NCI-H2107 (cell line): ENCODE results near the gene RBM39.
"Not testable (repeated sequence)": the region's sequence is repeated elsewhere in the genome, so short reads cannot be mapped to it uniquely, and the experiment has no call there.

Source experiments
- DNase-seq: peaks from one replicate; lab custom pipeline; 2025; lab: John Stamatoyannopoulos, UW

The RBM39 gene

GRCh38 chr20:35706591-35707529, 35.2 kb downstream of the RBM39 start:
- DNase-seq = not testable (repeated sequence)

- DNase-seq = not testable (repeated sequence)
These were observed 36.2 kb downstream of the RBM39 start for GRCh38 chr20:35705894-35706293.

- no peak for DNase-seq
These were observed 37.4 kb downstream of the RBM39 start for GRCh38 chr20:35704514-35705261.

GRCh38 chr20:35702824-35703695, 39.0 kb downstream of the RBM39 start:
- no peak for DNase-seq

- no peak for DNase-seq
These were observed 39.8 kb downstream of the RBM39 start for GRCh38 chr20:35702051-35702823.

GRCh38 chr20:35700625-35701148, 41.4 kb downstream of the RBM39 start:
- DNase-seq = no peak

- no peak for DNase-seq
These were observed 42.0 kb downstream of the RBM39 start for GRCh38 chr20:35699957-35700624.

GRCh38 chr20:35699127-35699956, 42.7 kb downstream of the RBM39 start, which contains the start of the genes NFS1 and ROMO1:
Gene NFS1, minus strand, starts transcription at chr20:35699352. Its CDS starts 64 bp downstream, at chr20:35699288.
Gene ROMO1, plus strand, starts transcription at chr20:35699405. Its CDS starts 228 bp downstream, at chr20:35699633.
- peak; percentile 27 for DNase-seq

GRCh38 chr20:35698298-35699126, 43.5 kb downstream of the RBM39 start:
- DNase-seq = no peak

- DNase-seq = no peak
These were observed 44.3 kb downstream of the RBM39 start for GRCh38 chr20:35697696-35698297.

GRCh38 chr20:35695978-35696377, 46.1 kb downstream of the RBM39 start:
- no peak for DNase-seq

GRCh38 chr20:35695245-35695749, 46.8 kb downstream of the RBM39 start:
- no peak for DNase-seq

GRCh38 chr20:35690265-35690664, 51.8 kb downstream of the RBM39 start:
- DNase-seq = no peak

- DNase-seq = not testable (repeated sequence)
These were observed 55.2 kb downstream of the RBM39 start for GRCh38 chr20:35686872-35687271.

GRCh38 chr20:35685368-35685767, 56.7 kb downstream of the RBM39 start:
- DNase-seq = not testable (repeated sequence)

GRCh38 chr20:35681960-35682359, 60.1 kb downstream of the RBM39 start:
- no peak for DNase-seq

GRCh38 chr20:35680452-35681183, 61.4 kb downstream of the RBM39 start:
- DNase-seq = no peak
